ENCODE results near the gene LMTK2. TPM values are rescaled to one million over a fixed set of nuclear protein-coding genes. Genes with fewer than 3 reads are reported as not detected.

LMTK2 gene
- total RNA-seq, 1 donor from 2014 or later = 12.9 TPM

DNA sequence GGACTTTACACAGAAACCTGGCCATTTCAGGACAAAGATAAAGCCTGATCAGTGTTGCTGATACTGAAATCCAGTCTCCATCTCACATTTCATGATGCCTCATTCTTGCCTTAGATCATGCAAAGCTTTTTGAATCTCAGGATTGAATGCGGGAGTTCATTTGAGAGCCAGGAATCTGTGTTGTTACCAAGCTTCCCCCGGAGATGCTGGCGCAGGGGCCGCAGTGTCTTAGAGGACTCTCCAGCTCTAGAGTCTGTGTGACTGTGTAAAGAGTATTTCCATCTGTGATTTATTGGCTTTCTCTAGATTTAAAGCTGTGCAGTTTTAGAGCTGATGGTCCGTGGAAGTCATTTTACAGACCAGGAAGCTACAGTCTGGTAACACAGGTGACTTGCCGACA is 32.0 kb downstream of the LMTK2 start:
- TF ChIP-seq, protein P1, sequence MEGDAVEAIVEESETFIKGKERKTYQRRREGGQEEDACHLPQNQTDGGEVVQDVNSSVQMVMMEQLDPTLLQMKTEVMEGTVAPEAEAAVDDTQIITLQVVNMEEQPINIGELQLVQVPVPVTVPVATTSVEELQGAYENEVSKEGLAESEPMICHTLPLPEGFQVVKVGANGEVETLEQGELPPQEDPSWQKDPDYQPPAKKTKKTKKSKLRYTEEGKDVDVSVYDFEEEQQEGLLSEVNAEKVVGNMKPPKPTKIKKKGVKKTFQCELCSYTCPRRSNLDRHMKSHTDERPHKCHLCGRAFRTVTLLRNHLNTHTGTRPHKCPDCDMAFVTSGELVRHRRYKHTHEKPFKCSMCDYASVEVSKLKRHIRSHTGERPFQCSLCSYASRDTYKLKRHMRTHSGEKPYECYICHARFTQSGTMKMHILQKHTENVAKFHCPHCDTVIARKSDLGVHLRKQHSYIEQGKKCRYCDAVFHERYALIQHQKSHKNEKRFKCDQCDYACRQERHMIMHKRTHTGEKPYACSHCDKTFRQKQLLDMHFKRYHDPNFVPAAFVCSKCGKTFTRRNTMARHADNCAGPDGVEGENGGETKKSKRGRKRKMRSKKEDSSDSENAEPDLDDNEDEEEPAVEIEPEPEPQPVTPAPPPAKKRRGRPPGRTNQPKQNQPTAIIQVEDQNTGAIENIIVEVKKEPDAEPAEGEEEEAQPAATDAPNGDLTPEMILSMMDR (IDR thresholded peaks at IDR 0.05; ENCODE audit: insufficient read depth, low read length, severe bottlenecking) = no peak
- no peak for DNase-seq (ENCODE audit: low read depth)
- FAIRE-seq = no peak

DNA sequence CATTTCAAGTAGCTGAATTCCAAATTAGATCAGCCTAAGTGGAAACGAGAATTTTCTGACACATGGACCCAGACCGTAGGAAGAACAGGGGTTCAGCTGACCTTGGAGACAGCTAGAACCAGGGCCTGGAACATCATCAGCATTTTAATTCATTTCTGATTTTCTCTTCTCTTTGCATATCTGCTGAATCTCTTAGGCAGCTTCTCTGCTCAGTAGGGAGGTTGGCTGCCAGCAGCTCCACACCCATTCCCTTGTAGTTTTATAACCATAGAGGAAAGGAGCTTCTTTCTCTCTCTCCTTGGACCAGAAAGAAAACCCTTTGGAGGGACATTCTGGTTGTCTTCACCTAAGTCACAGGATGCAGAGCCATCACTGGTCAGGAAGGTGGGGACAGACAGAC is 36.0 kb downstream of the LMTK2 start:
- peaks cover 6% of the 10 kb centered on the region for H3K36me3 ChIP-seq (ENCODE audit: control insufficient read depth, insufficient read depth, low read length)
- TF ChIP-seq, protein P1 (IDR thresholded peaks at IDR 0.05; ENCODE audit: insufficient read depth, low read length, severe bottlenecking) = no peak
- DNase-seq (ENCODE audit: low read depth) = no peak
- no peak for FAIRE-seq
- no peak overlapping the region for H3K4me3 ChIP-seq (ENCODE audit: low read depth, low read length)
- no peaks in the 10 kb centered on the region for H3K27me3 ChIP-seq (ENCODE audit: control insufficient read depth, insufficient read depth, low read length)

More for the DNA sequence above, 32.0 kb downstream of the LMTK2 start:
- Histone ChIP-seq H3K27me3 (ENCODE audit: control insufficient read depth, insufficient read depth, low read length) (no peaks in the 10 kb centered on the region), H3K36me3 (ENCODE audit: control insufficient read depth, insufficient read depth, low read length) (peaks cover 7% of the 10 kb centered on the region), H3K4me3 (ENCODE audit: low read depth, low read length) (no peak overlapping the region)

DNA sequence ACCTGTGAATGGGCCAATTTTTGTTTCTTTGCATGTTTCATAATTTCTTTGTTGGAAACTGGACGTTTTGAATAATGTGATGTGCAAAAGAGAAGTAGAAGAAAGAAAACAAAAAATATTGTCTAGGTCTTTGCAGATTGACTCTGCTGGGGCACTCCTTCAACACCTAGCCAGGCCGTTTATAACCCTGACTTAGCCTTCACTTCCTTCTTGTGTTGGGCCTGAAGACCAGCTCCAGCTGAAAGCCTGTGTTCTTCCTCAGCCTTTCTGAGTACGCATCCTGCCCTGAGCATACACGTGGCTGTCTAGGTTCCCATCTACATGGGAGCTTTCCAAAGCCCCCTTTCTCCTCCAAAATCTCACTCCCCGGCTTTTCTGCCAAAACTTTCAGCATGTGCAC is 41.9 kb downstream of the LMTK2 start:
- Histone ChIP-seq H3K4me3 (ENCODE audit: low read depth, low read length) (no peak overlapping the region), H3K36me3 (ENCODE audit: control insufficient read depth, insufficient read depth, low read length) (peaks cover 2% of the 10 kb centered on the region), H3K27me3 (ENCODE audit: control insufficient read depth, insufficient read depth, low read length) (no peaks in the 10 kb centered on the region)
- no peak for FAIRE-seq
- TF ChIP-seq, protein P1 (IDR thresholded peaks at IDR 0.05; ENCODE audit: insufficient read depth, low read length, severe bottlenecking) = no peak
- DNase-seq (ENCODE audit: low read depth) = no peak

DNA sequence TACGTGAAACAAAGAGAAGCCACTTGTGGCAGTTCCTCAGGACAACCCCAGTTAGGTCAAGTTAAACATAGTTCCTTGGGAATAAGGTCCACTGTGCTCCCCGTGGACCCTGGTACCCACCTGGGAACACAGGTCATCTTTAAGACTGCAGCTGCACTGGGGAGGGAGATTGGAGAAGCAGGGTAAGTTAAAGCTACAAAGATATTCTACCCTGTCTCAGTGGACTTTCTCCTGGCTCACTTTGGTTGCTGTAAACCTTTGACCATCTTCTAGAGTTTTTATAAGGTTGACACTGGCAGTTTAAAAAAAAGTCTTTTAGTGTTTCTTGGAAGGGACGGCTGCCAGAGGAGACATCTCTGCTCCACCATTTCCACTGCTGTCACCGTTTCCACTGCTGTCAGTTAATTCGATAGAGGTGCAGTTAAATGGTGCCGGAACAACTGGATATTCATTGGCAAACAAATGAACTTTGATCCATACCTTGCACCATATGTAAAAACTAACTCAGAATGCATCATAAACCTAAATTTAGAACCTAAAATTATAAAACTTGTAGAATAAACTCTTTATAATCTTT is 42.5 kb downstream of the LMTK2 start:
- no peak for FAIRE-seq
- no peak for DNase-seq (ENCODE audit: low read depth)
- TF ChIP-seq, protein P1 (IDR thresholded peaks at IDR 0.05; ENCODE audit: insufficient read depth, low read length, severe bottlenecking) = no peak
- no peak overlapping the region for H3K4me3 ChIP-seq (ENCODE audit: low read depth, low read length)
- no peaks in the 10 kb centered on the region for H3K27me3 ChIP-seq (ENCODE audit: control insufficient read depth, insufficient read depth, low read length)
- peaks cover 2% of the 10 kb centered on the region for H3K36me3 ChIP-seq (ENCODE audit: control insufficient read depth, insufficient read depth, low read length)

DNA sequence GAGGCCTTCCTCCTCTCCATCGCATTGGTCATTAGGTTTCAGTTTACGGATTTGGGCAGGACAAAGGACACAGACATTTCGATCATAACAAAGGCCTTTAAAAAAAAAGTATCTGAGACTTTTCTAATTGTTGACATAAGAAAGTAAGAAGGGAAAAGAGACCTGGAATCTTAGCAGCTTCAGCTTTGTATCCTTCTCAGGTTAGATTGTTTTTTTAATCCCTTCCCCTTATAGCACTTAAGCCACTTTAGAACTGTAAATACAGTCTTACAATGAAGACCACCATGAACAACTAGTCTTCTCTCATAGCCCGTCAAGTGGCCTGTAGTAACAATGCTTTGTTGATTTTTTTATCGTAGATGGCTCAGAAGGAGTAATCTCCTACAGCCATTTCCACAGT is 45.2 kb downstream of the LMTK2 start:
- DNase-seq (ENCODE audit: low read depth) (no peak), FAIRE-seq (no peak)
- TF ChIP-seq, protein P1 (IDR thresholded peaks at IDR 0.05; ENCODE audit: insufficient read depth, low read length, severe bottlenecking) = no peak
- Histone ChIP-seq H3K4me3 (ENCODE audit: low read depth, low read length) (no peak overlapping the region), H3K36me3 (ENCODE audit: control insufficient read depth, insufficient read depth, low read length) (peaks cover 3% of the 10 kb centered on the region), H3K27me3 (ENCODE audit: control insufficient read depth, insufficient read depth, low read length) (no peaks in the 10 kb centered on the region)

DNA sequence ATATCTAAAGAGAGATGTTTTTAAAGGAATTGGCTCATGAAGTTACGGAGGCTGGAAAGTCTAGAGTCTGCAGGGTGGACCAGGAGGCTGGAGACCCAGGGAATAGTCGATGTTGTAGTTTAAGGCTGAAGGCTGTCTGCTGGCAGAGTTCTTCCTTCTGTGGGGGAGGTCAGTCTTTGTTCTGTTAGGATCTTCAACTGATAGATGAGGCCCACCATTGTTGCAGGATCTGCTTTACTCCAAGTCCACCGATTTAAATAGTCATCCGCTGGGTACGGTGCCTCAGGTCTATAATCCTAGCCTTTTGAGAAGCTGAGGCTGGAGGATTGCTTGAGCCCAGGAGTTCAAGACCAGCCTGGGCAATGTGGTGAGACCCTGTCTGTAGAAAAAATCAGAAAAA is 50.0 kb downstream of the LMTK2 start:
- DNase-seq (ENCODE audit: low read depth) = no peak
- no peaks in the 10 kb centered on the region for H3K27me3 ChIP-seq (ENCODE audit: control insufficient read depth, insufficient read depth, low read length)
- peaks cover 1% of the 10 kb centered on the region for H3K36me3 ChIP-seq (ENCODE audit: control insufficient read depth, insufficient read depth, low read length)
- TF ChIP-seq, protein P1 (IDR thresholded peaks at IDR 0.05; ENCODE audit: insufficient read depth, low read length, severe bottlenecking) = no peak
- H3K4me3 ChIP-seq (ENCODE audit: low read depth, low read length) = no peak overlapping the region
- FAIRE-seq = no peak

All from bronchial epithelial cell (primary cell).